OCI-LY7 (cell line): Measurements from ENCODE around the gene MCCD1.

Source experiments
- EZH2phosphoT487 ChIP-seq: fragments of 200-600 bp; sonication (generic); IDR thresholded peaks from 2 replicates; pipeline ENCODE4 v1.6.1; 2018; ENCODE audit warnings: low read depth, borderline replicate concordance, mild to moderate bottlenecking, mixed run types, antibody characterized with exemption, low read length, moderate library complexity, mixed read lengths
- TF ChIP-seq, protein P1 (sequence below): fragments of 200-600 bp; sonication (generic); conservative IDR thresholded peaks from 2 replicates; pipeline ENCODE4 v1.5.1; 2014; ENCODE audit warnings: mild to moderate bottlenecking, antibody characterized with exemption, low read length, moderate library complexity, mixed read lengths

DNA sequence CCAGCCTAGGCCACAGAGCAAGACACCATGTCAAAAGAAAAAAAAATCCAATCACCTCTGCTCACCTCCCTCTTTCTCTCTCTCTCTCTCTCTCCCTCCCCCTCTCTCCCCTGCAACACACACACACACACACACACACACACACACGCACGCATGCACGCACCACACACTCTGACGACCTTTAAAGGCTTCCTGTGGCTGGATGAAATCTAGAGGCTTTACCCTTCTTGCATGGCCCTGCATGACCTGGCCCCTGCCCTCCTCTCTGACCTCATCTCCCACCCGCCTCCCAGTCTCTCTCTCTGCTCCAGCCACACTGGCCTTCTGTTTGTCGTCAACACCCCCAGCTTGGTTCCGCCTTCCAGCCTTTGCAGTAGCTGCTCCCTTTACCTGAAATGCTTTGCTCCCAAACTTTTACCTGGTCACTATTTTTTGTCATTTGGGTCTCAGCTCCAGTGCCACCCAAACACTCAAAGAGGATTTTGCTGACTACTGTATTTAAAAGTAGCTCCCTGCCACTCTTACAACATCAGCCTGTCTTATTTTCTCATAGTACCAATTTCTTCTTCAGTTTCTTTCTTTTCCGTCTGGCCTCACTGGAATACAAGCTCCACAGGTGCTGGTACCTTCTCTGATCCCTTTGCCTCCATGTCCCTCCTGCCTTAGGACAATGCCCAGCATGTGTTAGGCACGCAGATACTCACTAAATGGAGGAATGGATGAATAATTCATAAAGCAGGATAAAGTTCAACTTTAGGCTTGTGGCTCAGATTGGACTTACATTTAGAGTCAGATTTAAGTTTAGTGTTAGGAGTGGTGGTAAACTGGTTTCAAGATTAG lies 39.0 kb downstream of the MCCD1 start:
- TF ChIP-seq, protein P1, sequence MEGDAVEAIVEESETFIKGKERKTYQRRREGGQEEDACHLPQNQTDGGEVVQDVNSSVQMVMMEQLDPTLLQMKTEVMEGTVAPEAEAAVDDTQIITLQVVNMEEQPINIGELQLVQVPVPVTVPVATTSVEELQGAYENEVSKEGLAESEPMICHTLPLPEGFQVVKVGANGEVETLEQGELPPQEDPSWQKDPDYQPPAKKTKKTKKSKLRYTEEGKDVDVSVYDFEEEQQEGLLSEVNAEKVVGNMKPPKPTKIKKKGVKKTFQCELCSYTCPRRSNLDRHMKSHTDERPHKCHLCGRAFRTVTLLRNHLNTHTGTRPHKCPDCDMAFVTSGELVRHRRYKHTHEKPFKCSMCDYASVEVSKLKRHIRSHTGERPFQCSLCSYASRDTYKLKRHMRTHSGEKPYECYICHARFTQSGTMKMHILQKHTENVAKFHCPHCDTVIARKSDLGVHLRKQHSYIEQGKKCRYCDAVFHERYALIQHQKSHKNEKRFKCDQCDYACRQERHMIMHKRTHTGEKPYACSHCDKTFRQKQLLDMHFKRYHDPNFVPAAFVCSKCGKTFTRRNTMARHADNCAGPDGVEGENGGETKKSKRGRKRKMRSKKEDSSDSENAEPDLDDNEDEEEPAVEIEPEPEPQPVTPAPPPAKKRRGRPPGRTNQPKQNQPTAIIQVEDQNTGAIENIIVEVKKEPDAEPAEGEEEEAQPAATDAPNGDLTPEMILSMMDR = no peak
- TF ChIP-seq EZH2phosphoT487 = no peak
